GM12872 (cell line): ENCODE results near the gene MAPK6.

Experiments used
- TF ChIP-seq, protein P1 (sequence below): IDR thresholded peaks from 3 replicates; pipeline ENCODE4 v1.5.1; 2011; ENCODE audit warnings: low read depth, mild to moderate bottlenecking, low read length, moderate library complexity; ENCODE audit not compliant: insufficient read depth

The MAPK6 gene

DNA sequence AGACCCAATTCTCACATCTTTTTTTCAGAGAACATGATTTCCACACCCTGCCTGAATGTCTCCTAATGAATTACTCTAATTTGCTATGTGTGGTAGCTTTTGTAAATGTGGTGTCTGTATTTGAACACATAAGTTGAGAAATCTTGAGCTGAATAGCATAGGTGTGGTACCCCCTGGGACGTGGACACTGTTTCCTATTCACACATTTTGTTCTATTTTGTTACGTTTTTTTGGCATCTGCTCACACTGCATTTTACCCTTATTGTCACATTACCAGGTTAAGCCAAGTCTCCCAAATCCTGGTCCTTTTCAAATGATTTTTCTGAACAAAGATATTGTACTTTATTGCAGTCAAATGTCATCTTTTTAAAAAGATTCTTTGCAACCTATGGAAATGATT, 6.8 kb upstream of the MAPK6 start:
- TF ChIP-seq, protein P1, sequence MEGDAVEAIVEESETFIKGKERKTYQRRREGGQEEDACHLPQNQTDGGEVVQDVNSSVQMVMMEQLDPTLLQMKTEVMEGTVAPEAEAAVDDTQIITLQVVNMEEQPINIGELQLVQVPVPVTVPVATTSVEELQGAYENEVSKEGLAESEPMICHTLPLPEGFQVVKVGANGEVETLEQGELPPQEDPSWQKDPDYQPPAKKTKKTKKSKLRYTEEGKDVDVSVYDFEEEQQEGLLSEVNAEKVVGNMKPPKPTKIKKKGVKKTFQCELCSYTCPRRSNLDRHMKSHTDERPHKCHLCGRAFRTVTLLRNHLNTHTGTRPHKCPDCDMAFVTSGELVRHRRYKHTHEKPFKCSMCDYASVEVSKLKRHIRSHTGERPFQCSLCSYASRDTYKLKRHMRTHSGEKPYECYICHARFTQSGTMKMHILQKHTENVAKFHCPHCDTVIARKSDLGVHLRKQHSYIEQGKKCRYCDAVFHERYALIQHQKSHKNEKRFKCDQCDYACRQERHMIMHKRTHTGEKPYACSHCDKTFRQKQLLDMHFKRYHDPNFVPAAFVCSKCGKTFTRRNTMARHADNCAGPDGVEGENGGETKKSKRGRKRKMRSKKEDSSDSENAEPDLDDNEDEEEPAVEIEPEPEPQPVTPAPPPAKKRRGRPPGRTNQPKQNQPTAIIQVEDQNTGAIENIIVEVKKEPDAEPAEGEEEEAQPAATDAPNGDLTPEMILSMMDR = no peak

DNA sequence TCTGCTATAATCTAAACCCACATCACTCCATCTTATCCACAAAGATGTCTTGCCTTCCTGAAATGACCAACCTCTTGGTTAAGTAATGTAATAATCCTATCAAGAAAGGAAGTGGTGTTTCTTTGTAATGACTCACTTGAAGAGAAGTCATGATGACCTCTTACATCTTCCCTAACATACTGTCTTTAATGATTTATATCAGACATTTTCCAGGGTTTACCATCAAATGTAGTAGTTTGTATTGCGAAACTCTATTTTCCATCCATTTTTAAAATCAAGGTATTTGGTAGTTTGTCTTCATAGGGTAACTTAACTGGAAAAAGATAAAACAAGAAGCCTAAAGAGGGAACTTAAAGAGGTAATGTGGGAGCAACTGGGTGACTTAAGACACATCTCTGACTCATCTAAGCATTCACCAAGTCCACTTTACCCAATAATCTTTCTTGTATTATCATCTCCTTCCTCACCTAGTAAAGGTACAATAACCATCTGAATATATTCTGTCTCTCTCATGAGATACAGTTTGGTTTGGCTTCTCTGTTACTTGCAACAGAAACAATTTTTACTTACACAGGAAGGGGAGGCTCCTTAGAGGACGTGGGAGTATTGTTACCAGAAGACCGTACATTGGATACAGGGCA, 5.7 kb upstream of the MAPK6 start:
- TF ChIP-seq, protein P1 = no peak

DNA sequence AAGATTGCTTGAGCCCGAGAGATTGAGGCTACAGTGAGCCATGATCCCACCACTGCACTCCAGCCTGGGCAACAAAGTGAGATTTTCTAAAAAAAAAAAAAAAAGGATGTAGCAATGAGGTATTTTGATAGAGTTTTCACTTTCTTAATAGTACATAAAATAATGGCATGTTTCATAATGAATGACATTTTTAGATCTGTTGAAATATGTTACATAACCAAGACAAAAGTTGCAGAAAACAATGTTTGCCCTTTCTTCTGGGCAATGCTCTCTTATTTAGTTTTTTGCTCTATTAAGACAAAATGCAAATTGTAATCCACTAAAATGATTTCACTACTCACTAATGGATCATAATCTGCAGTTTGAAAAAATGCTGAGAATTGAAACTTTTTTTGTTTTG, 4.4 kb upstream of the MAPK6 start:
- TF ChIP-seq, protein P1 = no peak

DNA sequence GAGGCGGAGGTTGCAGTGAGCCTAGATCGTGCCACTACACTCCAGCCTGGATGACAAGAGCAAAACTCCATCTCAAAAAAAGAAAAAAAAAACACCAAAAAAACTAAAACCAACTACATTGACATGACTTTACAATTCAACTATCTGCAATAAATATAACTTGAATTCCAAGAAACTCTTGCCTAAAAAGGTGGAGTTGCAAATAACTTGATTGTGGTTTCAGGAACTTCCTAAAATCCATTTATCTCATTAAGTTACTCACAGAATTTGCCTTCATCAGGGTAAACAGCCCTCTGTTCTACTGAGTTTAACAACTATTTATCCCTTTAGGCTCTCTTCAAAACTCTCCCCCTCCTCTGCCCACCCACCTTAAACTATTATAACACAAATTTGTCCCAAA, 2.7 kb upstream of the MAPK6 start:
- TF ChIP-seq, protein P1 = no peak

DNA sequence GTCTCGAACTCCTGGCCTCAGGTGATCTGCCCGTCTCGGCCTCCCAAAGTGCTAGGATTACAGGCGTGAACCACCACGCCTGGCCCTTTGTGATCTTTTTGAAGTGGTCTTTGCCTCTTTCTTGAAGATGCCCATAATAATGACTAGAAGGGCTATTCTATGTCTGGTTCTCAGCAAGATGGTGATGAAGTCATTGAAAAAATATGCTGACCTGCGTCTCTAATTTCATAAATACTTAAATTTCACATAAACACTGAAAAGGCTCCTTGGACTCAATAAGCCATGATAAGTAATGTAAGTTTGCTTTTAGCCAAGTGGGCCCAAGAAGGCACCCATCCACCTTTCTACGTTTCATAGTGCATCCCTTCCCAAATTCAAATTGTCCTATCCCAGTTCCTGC, 775 bp upstream of the MAPK6 start:
- TF ChIP-seq, protein P1 = no peak

DNA sequence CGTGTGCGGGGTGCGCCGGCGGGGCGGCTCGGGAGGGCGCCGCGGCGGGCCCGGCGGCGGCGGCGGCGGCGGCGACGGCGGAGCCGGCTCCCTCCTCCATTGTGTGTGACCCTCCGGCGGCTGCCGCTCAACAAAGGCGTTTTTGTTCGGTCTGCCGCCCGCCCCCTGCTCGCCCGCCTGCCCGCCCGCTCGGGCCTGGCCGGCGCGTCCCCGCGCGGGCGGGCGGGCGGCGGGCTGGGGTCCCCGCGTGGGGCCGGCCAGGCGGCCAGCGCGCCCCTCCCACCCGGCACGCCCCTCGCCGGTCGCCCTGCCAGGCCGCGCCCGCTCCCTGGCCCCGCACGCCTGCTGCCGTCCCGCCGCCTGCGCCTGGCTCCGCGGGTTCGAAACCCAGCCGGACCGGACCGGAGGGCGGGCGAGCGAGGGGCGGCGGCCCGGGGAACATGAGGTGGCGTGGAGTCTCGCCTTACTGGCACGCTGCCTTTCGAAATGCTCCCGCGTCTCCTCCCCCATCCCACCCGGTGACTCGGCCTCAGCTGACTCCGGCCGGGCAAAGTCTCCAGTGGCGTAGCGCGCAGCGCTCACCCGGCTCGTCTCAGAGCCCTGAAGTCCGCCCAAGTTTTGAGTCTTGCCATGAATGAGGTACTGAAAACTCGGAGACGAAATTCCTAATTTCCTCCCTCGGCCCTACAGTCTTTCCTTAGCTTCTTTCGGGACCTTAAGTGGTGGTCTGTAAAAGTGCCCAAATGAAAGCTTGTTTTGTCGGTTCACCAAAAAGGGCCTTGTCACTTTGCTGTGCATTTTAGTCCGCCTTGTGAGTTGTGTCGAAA, 588 bp downstream of the MAPK6 start:
- TF ChIP-seq, protein P1 = no peak

DNA sequence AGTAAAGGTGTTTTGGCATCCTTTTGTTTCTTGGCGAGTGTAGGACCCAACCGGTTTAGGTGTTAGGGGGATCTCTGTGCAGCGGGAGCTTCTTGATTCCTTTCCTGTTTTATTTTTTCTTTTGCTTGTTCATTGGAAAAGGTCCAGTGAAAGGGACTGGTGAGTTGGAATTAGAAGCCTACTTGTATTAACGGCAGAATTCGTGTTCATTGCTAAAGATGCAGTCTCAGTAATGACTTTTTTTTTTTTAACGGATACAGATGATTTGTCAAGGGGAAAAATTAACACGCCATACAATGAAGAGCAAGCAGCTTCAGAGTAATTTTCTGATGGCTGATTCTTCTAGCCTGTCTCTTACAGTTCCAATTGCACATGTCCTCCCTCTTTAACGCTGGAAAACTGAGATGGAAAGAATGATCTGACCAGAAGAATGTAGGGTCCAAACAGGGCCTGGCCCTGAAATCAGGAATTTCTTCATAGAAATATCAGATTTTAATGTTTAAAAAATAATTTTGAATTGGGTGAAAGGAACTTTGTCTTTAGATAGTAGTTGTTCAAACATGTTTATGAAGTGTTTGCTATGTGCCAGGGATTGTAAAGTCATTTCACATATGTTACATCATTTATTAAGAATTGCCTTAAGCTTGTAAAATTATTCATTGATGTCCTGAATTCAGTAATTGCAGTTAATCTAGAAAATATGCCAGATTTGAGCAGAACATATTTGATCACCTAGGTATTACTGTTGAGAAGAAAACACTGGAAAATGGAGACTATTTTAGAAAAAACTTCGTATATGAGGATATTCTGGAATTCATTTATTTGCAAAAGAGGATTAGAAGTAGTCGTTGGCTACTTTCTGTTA, 1.4 kb downstream of the MAPK6 start:
- TF ChIP-seq, protein P1 = no peak
